Aorta (tissue), 5 donors: Measurements from ENCODE around the gene CALCOCO1. TPM values are rescaled to one million over a fixed set of nuclear protein-coding genes. Genes with fewer than 3 reads are reported as not detected.

Experiments used
- ATAC-seq: fragments of 200-7000 bp; cut with Tn5 transposase; one replicate; pipeline ENCODE4 v1.9.1; 2022; ENCODE audit warnings: moderate library complexity; ENCODE audit not compliant: low FRiP score
- DNase-seq, 2 donors: peaks; one replicate each; pipeline ENCODE4 v3.0.0-alpha.2; 2020
- H3K27ac ChIP-seq, 2 donors: one replicate each; pipeline ENCODE4 v1.5.1; 2013; ENCODE audit warnings: low read length in 2 of 2, mild to moderate bottlenecking in 2 of 2, moderate library complexity in 2 of 2, control low read depth in 1 of 2, inconsistent platforms in 1 of 2, low read depth in 1 of 2
- H3K27me3 ChIP-seq, 2 donors: one replicate each; pipeline ENCODE4 v1.6.1; 2013; ENCODE audit warnings: control low read depth in 1 of 2, low read length in 1 of 2, mild to moderate bottlenecking in 1 of 2, moderate library complexity in 1 of 2; ENCODE audit not compliant: insufficient read depth in 2 of 2, control insufficient read depth in 1 of 2
- H3K36me3 ChIP-seq, 2 donors: one replicate each; pipeline ENCODE4 v1.6.1; 2013; ENCODE audit warnings: control low read depth in 1 of 2, low read length in 1 of 2, mild to moderate bottlenecking in 1 of 2; ENCODE audit not compliant: insufficient read depth in 2 of 2, control insufficient read depth in 1 of 2
- H3K4me1 ChIP-seq, 2 donors: one replicate each; pipeline ENCODE4 v1.6.1; 2013; ENCODE audit warnings: low read length in 2 of 2, control low read depth in 1 of 2, mild to moderate bottlenecking in 1 of 2, moderate library complexity in 1 of 2; ENCODE audit not compliant: insufficient read depth in 2 of 2, control insufficient read depth in 1 of 2
- H3K4me3 ChIP-seq, 2 donors: one replicate each; pipeline ENCODE4 v1.5.1; 2013; ENCODE audit warnings: low read length in 2 of 2, control low read depth in 1 of 2, mild to moderate bottlenecking in 1 of 2
- H3K9me3 ChIP-seq: one replicate; pipeline ENCODE4 v1.6.1; 2013; ENCODE audit warnings: mild to moderate bottlenecking, low read length; ENCODE audit not compliant: control insufficient read depth
- WGBS, 2 donors: extraction: QIAGEN DNeasy Blood & Tissue Kit; methylation state at CpG; one replicate each; pipeline ENCODE4 v1.1.7; 2013; 5-methylcytosine and 5-hydroxymethylcytosine counted together
- intact Hi-C, 2 donors: fragments of 100-400 bp; cut with DNase I; formaldehyde crosslinking; loops; one replicate each; pipeline versions ENCODE4 v1.14.2 to v1.15.0; 2022
- polyA plus RNA-seq, 2 donors: library from polyadenylated mRNA; stranded (reverse); fragments of 200-250 nt; gene quantifications; one replicate each; pipeline ENCODE4 v1.2.3, GENCODE V29; 2013
- total RNA-seq, 2 donors: library from RNA; stranded (reverse); fragmentation: NEBNext Ultra II Directional; extraction: Animal tissue kit (Norgen Biotek cat#: 25700); gene quantifications; one replicate each; pipeline ENCODE4 v1.2.1, GENCODE V29; 2021
- donor health status: healthy with polysubstance abuse.
- donor health status: Bipolar disorder and iron deficiency.
- donor health status: DM: no; HTN: no; CAD: no.
- donor health status: DM: no; HTN: no; CAD: no.
- donor health status: DM: yes; HTN: yes; CAD: no.

CALCOCO1 gene
- total and polyA plus RNA-seq, 4 donors = 88.5 to 299 (median 250) TPM

DNA sequence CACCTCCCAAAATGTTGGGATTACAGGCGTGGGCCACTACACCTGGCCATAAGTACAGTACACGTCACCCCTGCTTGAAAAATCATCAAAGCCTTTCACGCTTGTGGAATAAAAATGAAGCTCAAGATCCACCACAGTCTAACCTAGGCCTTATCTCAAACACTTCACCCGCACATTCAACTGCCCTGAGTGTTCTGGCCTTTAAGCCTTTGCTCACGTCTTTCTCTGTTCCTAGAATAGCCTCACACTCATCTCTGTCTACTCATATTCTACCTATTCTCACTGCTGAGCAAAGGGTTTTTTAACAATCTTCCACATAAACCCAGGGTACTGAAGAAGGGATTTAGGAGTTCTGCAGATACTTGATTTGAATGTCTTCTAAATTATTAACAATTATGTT lies 9.9 kb downstream of the CALCOCO1 start:
- ATAC-seq (no peak), DNase-seq (no peak)
- Histone ChIP-seq H3K4me1 (no peaks in the 10 kb centered on the region), H3K9me3 (no peaks in the 10 kb centered on the region), H3K27ac (no peak overlapping the region), H3K4me3 (no peak overlapping the region), H3K36me3 (peaks cover 17 to 27% of the 10 kb centered on the region in 2 donors), H3K27me3 (no peaks in the 10 kb centered on the region)
- 78 to 81% methylated on average over 5 of the region's 5 CpGs for WGBS, 2 donors
- intact Hi-C loops = no loop called here

DNA sequence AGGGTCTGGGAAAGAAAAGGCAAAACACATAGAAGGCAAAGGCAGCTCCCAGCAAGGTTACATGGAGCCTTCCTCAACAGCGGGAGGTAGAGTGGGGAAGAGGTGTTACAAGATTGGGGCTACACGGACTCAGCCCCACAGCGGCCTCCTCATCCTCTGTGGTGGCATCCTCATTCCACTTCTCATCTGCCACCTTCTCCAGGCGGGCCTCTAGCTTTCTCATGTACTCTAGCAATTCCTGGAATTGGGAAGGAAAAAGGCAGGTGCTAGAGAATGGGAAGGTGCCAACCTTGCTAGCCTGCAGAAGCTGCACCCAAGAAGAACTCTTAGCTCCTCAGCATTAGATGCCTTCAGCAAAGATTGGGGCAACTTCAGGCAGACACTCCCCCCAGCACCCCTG lies 13.2 kb downstream of the CALCOCO1 start:
- intact Hi-C loops = no loop called here
- Histone ChIP-seq H3K4me1 (no peaks in the 10 kb centered on the region), H3K27me3 (no peaks in the 10 kb centered on the region), H3K36me3 (peaks cover 17 to 18% of the 10 kb centered on the region in 2 donors), H3K9me3 (no peaks in the 10 kb centered on the region), H3K27ac (no peak overlapping the region), H3K4me3 (no peak overlapping the region)
- ATAC-seq (no peak), DNase-seq (no peak)
- WGBS, 2 donors = 68 to 88% methylated on average over 4 of the region's 4 CpGs

DNA sequence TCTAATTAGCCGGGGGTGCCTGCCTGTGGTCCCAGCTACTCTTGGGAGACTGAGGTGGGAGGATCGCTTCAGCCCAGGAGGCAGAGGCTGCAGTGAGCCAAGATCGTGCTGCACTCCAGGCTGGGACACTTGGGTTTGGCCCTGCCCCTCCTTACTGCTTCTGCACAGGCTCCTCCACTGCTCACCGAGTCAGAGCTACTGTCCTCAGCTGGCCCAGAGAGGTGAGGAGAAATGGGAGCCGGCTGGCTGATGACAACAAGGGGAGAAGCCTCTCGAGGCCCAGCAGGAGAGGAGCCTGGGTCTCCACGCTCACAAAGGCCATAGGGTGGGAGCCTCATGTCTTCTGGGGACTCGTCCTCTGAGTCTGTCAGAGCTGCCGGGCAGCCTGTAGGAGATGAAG lies 13.7 kb downstream of the CALCOCO1 start:
- no peak for DNase-seq
- Histone ChIP-seq H3K4me3 (no peak overlapping the region), H3K4me1 (no peaks in the 10 kb centered on the region), H3K9me3 (no peaks in the 10 kb centered on the region), H3K27me3 (no peaks in the 10 kb centered on the region), H3K27ac (no peak overlapping the region), H3K36me3 (peaks cover 17 to 18% of the 10 kb centered on the region in 2 donors)
- no peak for ATAC-seq
- 76 to 78% methylated on average over 9 of the region's 9 CpGs for WGBS, 2 donors
- intact Hi-C loops = no loop called here

DNA sequence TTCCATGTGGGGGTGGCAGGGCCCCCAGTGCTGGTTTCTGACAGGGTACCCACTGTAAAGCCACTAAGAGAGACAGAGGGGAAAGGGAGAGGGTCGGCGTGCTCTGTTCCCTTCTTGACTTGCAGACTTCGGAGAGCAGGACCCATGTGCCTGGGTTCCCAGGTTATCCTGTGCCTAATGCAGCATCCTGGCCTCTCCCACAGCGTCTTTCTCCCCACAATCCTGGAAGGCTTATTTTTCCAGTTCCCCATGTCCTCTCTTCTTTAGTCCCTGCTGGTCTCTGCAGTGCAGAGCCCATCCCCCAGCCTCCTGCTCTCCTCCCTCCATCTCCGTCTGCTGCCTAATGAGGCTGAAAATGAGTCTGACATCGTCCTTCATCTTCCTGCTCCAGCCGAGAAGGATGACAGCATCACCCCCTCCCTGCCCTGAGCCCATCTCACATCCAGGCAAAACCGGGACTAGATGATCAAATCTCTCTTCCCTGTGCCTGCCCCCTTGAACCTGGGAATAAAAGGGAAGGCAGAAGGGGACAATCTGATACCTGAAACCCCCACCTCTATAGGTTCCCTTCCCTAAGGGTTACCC lies 15.1 kb downstream of the CALCOCO1 start:
- no peaks in the 10 kb centered on the region for H3K27me3 ChIP-seq
- peaks cover 17 to 18% of the 10 kb centered on the region in 2 donors for H3K36me3 ChIP-seq
- intact Hi-C loops = no loop called here
- no peak overlapping the region for H3K27ac ChIP-seq
- 54 to 60% methylated on average over 8 of the region's 8 CpGs for WGBS, 2 donors
- H3K9me3 ChIP-seq = no peaks in the 10 kb centered on the region
- peak; percentile 23 for ATAC-seq
- no peak for DNase-seq
- no peak overlapping the region for H3K4me3 ChIP-seq
- H3K4me1 ChIP-seq = no peaks in the 10 kb centered on the region

DNA sequence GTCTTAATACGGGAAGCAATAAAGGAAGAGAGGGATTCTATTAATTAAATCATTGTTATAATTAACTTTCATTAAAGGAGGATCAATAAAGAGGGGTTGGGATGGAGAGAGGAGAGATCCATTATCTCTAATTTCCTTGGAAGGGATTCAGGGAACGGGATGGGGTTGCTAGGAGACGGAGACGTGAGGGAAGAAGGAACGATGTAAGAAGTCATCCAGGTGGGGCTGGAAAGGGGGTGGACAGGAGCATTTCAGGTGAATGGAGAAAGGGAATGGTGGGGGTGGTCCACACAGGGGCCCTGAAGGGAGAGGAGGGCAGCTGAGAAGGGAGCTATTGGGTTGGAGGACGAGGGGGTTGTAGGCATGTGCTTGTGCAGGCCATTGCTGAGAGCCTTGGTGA lies 17.2 kb downstream of the CALCOCO1 start:
- Histone ChIP-seq H3K9me3 (no peaks in the 10 kb centered on the region), H3K27me3 (no peaks in the 10 kb centered on the region), H3K27ac (no peak overlapping the region), H3K36me3 (peaks cover 10 to 11% of the 10 kb centered on the region in 2 donors), H3K4me3 (no peak overlapping the region), H3K4me1 (no peaks in the 10 kb centered on the region)
- ATAC-seq (no peak), DNase-seq (no peak)
- WGBS, 2 donors = 26 to 28% methylated on average over 6 of the region's 6 CpGs
- intact Hi-C loops = no loop called here

DNA sequence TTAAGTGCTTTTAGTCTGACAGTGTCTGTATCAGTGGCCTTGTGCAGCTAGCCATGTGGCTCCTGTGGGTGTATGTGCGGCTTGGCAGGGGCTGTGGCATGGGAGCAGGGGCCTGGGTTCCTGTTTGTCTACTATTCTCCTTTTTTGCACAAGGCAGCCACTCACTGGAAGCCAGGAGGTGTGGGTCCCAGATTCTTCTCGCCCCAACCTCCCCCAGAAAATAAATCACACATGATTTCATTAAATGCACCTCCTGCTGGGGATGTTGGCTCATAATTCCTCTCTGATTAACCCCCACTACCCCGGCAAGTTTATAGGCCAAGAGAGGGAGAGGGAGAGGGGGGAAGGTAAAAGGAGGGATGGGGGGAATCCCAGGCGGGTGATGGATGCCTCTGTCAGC lies 17.6 kb downstream of the CALCOCO1 start:
- Histone ChIP-seq H3K4me3 (no peak overlapping the region), H3K27me3 (no peaks in the 10 kb centered on the region), H3K4me1 (no peaks in the 10 kb centered on the region), H3K36me3 (peaks cover 6 to 7% of the 10 kb centered on the region in 2 donors), H3K27ac (no peak overlapping the region), H3K9me3 (no peaks in the 10 kb centered on the region)
- 19 to 24% methylated on average over 4 of the region's 4 CpGs for WGBS, 2 donors
- ATAC-seq (no peak), DNase-seq (no peak)
- intact Hi-C loops = no loop called here

DNA sequence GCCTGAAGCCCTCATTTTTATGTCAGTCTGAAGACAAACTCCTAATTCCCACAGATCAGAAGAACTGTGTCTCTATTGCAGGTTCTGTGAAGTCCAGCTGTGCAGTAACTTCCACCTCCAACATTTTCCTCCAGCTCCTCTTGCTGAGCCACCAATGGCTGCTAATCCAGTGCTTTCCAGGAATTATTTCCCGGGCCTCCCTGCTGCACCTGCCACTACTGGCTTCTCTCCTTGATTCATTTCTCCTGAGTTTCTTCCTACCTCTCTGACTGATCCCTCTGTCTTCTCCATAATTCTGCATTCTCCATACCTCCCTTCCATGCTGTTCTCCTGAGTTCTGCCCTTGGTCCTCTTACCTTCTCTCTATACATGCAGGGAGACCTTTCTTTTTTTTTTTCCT lies 21.2 kb downstream of the CALCOCO1 start:
- Histone ChIP-seq H3K36me3 (no peaks in the 10 kb centered on the region), H3K27ac (no peak overlapping the region), H3K4me3 (no peak overlapping the region), H3K27me3 (no peaks in the 10 kb centered on the region), H3K9me3 (no peaks in the 10 kb centered on the region), H3K4me1 (no peaks in the 10 kb centered on the region)
- ATAC-seq = no peak
- 65 to 78% methylated on average over 1 of the region's 1 CpG for WGBS, 2 donors
- DNase-seq = no peak
- intact Hi-C loops = no loop called here

DNA sequence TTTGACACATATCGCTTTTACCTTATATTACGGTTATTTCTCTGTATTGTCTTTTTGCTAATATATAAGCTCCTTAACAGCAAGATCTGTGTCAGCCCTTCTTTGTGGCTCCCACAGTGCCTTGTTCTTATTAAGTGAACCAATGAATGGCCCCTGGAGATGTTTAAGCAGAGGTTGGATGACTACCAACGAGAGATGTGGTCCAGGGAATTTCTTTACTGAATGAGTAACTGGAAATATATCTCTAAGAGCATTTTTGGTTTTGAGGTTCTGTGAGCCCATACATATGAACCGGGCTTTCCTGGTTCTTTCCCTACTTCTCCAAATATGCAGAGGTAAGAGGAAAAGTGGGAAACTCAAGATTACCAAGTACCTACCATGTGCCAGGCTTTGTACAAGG lies 23.5 kb downstream of the CALCOCO1 start:
- 69 to 77% methylated on average over 4 of the region's 4 CpGs for WGBS, 2 donors
- intact Hi-C loops = no loop called here
- H3K27me3 ChIP-seq = no peaks in the 10 kb centered on the region

DNA sequence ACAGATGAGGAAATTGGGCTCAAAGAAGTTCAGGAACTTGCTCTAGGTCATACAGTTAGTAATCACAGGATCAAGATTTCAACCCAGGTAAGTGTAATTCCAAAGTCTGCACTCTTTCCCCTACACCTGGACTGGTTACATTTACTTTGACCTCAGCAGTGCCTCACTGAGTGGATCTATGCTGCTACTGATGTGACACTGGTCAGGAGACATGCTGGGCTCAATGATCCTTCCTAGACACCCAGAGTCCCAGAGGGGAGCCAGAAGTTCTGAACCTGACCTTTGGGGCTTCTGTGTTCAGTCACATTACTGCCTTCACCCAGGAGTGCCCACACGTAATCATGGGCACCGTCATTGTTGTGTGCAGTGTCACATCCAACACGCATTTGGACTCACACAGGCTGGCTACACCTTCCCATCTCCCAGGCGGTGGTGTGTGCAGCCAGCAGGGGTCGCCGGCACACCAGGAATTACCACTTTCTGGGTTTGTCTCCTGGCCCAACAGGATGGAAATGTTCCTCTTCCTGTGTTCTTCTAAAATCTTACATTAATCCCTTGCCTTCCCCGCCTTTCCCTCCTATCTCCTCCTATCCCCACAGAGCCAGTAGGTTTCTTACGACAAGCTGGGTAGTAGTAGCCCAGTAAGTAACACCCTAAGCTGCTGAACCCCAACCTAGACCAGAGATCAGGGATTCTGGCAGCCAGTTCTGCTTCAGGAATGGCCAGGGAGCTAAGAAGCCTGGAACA lies 25.6 kb downstream of the CALCOCO1 start:
- intact Hi-C loops = loop anchor here (1.0 kb wide), 2 partner anchors 42 to 45 kb away; no protein-coding TSS in a partner anchor
- DNase-seq (peak; percentile 87 to 95), ATAC-seq (peak; percentile 93)
- Histone ChIP-seq H3K9me3 (no peaks in the 10 kb centered on the region), H3K36me3 (no peaks in the 10 kb centered on the region), H3K27me3 (no peaks in the 10 kb centered on the region), H3K27ac (no peak overlapping the region), H3K4me3 (no peak overlapping the region), H3K4me1 (no peaks in the 10 kb centered on the region)
- 2 to 5% methylated on average over 8 of the region's 8 CpGs for WGBS, 2 donors

More for the DNA sequence above, 23.5 kb downstream of the CALCOCO1 start:
- ATAC-seq (no peak), DNase-seq (no peak)
- Histone ChIP-seq H3K27ac (no peak overlapping the region), H3K36me3 (no peaks in the 10 kb centered on the region), H3K4me3 (no peak overlapping the region), H3K9me3 (no peaks in the 10 kb centered on the region), H3K4me1 (no peaks in the 10 kb centered on the region)
